Stimulated activated CD8-positive, alpha-beta memory T cell treated with anti-CD3 and anti-CD28 coated beads, Interleukin-4, amount 100 ng/mL, for 4 hours (primary cell): ENCODE measurements around the gene PACS2.
A peak's percentile ranks its signal among the peaks of the same experiment; 100 is the strongest.

Experiments used
- DNase-seq, 2 donors: peaks; one replicate each; pipeline ENCODE4 v3.0.0-alpha.2; 2020; ENCODE audit warnings: low read depth in 2 of 2, low spot score in 1 of 2

PACS2 gene

DNA sequence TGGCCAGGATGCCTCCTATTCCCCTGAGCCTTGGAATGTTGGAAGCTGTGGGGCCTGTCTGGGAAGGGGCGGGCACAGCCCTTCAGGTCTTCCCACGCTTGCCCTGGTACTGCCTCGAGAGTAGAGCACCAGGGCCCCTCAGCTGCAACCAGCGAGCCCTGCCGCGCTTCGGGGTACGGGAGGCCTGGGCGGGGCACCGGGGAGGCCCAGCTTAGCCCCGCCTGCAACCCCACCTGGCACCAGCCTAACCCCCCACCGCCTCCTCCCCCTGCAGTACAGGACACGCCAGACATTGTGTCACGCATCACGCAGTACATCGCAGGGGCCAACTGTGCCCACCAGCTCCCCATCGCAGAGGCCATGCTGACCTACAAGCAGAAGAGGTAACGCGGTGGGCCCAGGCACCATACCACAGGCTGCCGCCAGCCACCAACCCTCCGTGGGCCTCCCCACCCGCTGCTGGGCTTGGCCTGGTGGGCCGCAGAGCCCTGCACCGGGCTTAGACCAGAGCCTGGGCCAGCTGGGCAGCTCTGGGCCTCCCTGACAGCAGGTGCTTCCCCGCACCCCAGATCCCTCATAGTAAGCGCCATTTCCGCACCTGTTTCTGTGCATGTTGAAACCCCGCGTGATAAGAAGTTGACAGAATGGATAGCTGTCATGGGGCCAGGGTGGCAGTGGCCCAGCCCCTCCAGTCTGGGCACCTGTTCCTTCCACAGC lies 70.2 kb downstream of the PACS2 start:
- DNase-seq, result no peak

DNA sequence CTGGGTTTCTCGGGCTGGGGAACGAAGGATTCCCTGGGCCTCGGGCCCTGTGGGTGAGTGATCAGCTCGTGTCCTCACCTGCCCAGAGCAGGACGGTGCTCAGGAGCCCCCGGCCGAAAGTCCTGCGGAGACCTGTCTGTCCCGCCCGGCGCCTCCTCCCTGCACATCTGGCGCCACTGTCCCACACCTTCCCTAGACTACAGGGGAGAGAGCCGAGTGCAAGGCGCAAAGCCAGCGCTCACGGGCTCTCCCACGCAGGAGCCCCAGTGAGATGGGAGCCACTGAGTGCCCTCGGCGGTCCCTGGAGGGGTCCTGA lies 70.7 kb downstream of the PACS2 start:
- no peak for DNase-seq

DNA sequence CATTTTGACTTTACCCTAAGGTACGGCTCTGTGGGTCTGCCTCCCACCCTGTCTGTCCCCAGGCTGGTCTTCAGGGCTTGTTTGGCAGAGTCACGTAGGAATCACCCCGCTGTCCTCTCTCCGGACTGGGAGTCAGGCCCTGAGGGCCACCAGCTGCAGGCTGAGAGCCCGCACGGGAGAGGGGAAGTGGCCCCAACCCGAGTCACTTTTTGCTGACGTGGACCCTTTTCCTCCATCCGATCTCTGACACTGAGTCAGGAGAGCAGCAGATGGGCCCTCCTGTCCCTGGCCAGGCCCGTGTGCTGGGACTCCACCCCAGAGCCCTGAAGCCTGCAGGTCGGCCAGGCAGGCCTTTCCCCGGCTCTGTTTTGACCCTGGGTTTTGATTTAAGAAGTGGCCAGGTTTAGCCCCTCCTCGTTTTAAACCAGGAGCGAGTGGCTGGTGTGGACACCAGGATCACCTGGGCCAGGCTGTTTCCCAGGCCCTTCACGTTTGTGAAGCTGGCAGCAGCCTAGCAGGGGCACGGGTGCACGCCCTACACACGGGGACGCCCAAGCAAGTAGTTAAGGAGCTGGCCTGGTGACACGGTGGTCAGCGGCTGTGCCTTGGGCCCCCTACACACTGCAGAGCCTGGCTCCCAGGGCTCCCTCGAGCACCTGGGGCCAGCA lies 71.3 kb downstream of the PACS2 start:
- DNase-seq, result no peak

DNA sequence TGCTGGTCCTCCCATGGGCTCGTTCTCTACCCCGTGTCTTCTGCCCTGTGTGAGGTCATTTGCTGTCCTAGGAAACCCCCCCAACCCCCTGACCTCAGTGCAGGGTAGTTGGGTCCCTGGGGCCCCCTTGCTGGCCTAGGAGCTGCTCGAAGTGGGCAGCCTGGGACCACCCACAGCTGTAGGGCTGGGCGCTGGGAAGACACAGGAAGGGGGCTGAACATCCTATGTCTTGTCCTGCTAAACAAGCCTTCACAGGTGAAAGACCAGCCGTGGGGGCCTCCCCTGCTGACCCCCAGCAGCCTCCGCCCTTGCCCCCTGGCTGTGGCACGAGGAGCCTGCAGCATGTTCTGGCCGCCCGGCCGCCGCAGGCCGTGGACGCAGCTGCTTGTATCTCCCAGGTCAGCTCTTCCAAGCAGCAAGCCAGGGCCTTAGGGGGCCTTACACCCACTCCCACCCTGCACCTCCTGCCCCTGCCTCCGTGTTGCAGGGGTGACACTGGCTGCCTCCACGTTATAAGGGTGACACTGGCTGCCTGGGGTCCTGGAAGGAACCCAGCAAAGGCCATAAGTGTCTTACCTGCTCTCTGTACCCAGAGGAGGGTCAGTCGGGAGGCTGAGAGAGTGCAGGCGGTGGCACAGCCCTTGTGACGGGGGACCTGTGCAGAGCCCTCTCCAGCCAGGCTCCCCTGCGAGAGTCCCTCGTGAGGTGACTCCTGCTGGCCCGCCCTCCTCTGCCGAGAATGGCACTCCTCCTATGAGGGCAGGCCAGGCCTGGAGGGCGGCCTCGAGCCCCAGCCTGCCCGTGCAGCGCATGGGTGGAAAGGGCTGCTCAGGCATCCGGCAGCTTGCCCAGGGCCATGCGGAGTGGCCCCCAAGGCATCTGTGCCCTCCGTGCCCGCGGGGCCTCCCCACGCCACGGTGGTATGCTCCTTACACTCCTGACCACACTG lies 72.3 kb downstream of the PACS2 start:
- no peak for DNase-seq

DNA sequence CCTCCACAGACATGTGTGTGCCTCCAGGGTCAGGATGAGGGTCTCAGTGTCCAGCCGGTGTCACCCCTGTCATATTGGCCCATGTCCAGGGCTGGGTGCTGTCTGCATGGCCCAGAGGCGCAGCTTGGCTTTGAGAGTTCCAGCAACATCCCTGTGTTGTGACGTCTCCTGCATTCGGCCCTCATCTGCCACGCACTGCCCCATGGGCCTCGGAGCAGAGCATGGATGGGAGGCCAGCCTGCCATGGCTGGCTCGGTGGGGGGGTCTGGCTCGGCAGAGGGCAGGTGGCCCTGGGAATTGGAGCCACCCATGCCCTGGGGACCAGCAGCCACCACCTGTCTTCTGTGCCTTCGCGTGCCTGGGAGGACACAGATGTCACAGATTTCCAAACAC lies 73.0 kb downstream of the PACS2 start:
- DNase-seq, result no peak

DNA sequence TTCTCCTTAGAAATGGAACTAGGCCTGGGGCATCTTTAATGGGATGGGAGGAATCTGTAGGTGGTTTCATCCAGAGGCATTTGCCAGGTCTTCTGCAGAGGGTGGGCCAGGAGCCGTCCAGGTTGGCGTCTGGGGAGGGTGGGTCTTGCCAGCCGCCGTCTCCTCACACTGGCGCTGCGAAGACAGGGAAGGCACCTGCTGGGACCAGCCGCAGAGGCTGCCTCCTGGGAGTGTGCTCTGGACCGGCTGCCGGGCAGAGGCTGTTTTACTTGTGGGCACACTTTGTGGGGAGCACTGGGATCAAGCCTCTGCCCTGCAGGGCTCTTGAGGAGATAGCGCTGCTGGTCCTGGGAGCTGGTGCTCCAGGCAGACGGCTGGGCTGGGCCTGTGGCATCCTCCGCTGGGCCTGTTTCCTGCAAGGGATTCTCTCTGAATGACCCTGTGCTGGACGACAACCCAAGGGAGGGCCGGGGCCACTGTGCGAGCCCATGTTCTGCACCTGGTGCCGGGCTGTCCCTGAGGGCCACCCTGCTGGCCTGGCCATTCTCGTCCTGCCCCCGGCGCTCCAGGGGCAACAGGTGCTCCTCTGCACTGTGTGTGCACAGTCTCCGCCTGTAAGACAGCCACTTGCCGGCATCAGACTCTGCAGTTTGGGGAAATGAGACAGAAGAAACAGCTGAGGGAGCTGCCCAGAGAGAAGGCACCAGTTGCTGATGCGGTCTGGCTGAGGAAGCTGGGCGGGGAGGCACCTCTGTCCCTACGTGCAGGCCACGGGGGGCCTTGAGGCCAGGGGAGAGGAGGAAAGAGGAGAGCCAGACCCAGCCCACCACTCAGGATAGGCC lies 73.8 kb downstream of the PACS2 start:
- no peak for DNase-seq

DNA sequence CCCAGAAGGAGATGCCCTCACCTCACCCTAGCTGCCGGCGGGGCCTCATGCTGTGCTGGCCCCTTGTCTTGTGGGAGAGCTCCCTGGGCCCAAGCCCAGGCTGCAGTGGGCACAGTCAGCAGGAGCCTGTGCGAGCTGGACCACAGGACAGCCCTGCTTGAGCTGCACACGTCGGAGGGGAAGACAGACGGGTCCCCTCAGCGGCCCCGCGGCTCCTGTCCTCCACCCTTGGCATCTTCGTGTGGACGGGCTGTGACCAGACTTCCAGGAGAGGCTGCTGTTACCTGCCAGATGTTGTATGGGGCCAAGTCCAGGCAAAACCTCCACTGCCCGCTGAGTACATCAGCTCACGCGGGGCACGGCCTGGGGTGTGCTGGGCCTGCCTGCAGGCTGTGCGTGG lies 74.4 kb downstream of the PACS2 start:
- no peak for DNase-seq

DNA sequence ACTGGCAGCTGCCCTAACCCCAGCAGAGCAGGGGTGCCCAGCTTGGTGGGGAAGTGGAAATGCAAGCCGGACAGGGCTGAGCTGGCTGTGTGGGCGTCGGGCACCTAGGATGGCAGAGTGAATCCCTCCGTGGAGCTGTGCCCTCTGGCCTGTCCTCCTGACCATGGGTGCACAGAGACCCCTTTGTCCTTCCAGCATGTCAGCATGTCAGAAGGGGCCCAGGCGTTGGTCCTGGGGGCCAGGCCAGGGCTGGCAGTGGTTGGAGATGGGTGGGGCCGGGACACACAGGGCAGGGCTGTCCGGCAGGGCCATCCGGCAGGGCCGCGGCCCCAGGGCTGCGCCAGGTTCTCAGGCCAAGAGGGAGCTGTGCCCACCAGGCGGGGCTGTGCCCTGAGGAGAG lies 75.0 kb downstream of the PACS2 start:
- DNase-seq, result no peak

DNA sequence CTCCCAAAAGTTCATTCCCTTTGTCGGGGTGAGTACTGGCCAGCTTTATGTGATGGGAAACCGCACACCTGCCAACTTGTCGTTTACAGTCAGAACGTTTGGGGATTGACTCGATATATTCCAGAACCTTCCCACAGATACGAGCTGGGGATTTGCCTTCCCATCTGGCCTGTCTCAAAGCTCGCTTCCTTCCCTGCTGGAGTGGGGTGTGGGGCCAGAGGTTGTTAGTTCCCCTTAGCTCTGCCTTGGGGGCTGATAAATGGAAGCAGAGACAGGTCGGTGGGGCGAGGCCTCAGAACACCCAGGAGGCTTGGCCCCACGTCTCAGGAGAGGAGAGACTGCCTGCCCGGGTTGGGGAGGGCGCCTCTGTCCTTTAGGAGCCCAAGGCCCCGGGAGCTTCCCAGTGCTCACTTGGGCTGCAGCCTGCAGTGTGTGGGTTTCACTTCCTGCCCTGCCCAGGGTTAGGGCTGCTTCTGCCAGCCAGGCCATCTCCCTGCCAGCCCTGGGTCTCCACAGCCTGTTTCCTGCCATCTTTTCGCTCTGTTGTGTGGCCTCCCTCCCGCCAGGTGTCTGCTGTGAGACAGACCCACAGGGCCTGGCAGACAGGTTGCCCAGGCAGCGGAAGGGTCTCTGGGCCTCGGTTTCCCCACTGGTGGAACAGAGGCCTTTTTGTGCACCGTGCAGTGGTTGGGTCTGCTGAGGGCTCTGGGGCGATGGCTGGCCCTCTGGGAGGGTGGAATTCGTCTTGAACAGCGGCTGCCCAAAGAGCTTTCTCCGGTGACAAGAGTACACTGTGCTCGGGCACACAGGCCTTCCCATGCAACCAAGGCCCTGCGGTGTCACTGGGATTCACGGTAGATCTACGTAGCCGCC lies 75.7 kb downstream of the PACS2 start:
- DNase-seq, result no peak

DNA sequence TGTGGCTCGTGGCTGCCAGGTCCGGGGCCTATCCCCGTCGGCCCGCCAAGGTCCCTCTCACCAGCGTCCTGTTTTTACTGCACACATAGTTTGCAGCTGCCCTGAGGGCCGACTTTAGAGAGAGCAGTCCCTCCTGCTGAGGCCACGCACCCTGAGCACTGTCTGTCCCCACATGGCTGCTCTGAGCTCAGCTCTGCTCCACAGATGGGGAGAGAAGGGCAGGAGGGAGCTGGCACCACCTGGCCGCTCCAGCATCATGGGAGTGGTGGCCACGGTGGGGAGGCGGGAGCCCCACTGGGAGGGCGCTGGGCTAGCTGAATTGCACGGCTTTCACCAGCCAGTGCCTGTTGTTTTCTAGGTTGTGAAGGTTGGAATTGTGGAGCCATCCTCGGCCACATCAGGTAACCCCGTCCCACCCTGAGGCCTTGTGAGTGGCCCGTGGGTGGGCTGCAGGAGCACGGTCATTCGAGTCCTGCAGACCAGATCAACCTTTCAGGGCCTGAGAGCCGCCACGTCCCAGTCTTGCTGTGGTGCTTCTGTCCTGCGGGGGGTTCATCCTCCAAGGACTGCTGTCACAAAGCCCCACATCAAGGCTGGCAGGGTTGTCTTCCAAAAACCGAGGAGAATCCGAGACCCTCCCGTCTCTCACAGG lies 76.4 kb downstream of the PACS2 start:
- no peak for DNase-seq

DNA sequence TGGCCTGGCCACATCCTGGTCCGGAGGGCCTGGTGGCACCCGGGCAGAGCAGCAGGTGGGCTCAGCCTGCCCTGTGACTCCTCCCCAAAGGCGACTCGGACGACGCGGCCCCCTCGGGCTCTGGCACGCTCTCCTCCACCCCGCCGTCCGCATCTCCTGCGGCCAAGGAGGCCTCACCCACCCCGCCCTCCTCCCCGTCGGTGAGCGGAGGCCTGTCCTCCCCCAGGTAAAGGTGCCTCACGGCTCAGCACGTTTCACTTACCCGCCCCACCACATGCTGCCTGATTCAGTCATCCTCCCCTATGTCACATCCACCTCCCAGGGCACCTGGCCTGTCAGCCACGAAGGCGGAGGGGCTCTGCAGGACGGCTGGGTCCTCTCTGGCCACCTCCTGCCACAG lies 77.0 kb downstream of the PACS2 start:
- no peak for DNase-seq

DNA sequence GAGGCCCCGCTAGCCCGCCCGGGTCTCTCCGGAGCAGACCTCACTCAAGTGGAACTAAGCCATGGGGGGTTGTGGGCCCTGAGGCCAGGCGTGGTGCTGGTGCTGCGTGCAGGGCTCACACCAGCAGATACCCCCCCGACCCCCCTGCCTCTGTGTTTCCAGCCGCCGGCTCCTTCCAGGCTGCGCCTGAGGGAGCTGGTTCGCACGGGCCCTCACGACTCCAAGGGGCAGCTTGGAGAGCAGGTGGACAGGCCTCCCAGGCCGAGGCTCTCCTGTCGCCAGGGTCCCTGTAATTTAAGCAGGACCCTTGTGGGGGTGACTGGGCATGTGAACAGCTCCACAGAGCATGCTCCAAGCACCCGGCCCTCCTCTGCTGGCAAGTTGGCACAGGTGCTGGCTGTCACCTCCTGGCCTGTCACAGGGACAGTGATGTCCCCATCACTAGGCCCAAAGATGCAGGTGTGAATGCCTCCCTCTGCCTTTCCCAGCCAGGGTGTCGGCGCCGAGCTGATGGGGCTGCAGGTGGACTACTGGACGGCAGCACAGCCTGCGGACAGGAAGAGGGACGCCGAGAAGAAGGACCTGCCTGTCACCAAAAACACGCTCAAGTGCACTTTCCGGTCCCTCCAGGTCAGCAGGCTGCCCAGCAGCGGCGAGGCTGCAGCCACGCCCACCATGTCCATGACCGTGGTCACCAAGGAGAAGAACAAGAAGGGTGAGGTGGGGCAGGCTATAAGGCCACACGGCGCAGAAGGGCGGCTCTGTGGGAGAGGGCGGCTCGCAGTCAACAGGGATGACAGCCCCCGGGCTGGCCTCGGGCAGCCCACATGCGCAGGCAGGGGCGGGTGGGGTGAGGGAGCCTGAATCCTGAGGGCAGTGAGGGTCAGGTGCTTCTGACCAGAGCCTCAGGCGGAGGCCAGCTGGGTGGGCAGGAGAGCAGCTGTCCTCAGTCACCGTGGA lies 77.9 kb downstream of the PACS2 start:
- DNase-seq, result no peak

DNA sequence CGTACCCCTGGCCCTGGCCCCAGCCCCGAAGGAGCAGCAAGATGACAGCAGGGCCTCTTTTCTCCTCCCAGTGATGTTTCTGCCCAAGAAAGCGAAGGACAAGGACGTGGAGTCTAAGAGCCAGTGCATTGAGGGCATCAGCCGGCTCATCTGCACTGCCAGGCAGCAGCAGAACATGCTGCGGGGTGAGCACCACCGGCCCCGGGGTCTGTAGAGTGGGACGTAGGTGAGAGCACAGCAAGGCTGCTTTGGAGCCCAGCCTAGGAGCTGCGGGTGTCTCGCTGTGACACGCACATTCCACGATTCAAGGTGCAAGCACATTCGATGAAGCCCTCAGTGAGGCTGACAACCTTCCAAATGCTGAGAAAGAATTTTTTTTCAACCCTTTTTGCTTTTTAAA lies 78.6 kb downstream of the PACS2 start:
- DNase-seq, result no peak

DNA sequence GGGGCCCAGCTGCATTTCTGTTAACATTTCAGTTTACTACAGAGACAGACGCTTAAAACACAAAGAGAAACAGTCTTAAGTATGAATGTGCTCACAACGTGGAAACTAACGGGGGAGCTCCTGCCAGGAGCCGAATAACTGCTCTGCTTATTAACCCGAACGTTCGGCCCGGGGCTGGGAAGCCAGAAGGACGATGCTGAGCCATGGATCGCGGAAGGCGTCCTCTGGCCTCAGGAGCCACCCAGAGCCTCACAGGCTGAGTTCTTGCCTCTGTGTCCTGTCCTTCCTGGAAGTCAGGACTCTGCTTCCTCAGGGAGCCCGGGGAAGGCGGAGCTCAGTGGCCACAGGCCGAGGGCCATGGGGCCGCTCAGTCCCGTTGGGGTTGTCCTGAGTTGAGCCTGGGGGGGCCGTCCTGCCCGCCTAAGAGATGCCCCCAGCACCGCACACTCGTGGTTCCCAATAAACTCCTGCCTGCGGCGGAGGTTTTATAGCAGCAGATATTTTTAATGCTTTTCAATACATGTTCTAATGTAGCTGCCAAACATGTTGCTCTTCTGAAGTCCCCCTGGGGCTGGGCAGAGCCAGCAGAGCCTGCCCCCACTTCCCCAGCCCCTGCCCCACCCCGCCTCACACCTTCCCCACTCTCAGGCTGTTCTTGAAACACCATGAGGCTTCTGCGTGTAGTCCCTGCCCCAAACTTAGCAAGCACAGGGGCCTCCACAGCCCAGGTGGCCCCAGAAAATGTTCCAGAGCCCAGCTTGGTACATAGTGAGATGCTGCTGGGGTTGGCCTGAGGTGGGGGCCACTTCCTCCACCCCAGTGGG lies 80.4 kb downstream of the PACS2 start:
- DNase-seq, result no peak

DNA sequence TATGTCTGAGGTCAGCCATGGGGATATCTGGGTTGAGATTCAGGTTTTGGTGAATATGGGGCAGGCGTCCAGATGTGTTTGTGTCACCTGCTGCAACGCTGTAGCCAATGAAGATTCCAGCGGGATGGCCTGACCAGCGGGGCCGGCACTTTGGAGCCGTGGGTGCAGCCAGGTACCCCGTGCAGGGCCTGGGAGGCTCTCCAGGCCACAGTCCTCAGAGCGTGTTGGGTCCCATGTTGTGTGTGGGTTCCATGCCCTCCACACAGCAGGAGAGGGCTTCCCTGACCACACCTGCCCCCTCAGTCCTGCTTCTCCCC lies 80.9 kb downstream of the PACS2 start:
- DNase-seq, result no peak

DNA sequence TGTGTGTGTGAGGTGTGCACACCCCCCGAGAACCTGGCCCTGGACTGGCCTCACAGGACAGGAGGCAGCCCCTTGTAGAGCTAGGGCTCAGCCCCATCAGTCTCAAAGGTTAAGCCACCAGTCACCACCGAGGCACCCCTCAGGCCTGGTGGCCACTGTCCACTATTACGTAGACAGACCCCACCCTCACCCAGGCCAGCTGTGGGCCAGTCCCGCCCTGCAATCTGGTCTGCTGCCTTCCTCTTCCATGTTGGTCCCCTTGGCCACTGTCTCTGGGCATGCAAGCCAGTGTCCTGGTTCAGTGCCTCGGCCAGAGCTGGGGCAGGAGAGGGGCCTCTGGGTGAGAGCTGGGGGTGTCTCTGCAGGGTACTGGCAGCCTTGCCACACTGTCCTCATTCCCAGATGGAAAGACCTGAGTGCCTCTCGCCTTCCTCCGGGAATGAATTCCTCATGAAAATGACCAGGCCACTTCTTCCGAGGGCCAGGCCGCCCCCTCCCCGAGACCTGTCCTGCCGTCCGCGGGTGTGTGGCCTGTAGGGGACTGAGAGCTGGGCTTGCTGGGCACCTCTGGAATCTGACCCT lies 82.9 kb downstream of the PACS2 start:
- DNase-seq, result no peak

DNA sequence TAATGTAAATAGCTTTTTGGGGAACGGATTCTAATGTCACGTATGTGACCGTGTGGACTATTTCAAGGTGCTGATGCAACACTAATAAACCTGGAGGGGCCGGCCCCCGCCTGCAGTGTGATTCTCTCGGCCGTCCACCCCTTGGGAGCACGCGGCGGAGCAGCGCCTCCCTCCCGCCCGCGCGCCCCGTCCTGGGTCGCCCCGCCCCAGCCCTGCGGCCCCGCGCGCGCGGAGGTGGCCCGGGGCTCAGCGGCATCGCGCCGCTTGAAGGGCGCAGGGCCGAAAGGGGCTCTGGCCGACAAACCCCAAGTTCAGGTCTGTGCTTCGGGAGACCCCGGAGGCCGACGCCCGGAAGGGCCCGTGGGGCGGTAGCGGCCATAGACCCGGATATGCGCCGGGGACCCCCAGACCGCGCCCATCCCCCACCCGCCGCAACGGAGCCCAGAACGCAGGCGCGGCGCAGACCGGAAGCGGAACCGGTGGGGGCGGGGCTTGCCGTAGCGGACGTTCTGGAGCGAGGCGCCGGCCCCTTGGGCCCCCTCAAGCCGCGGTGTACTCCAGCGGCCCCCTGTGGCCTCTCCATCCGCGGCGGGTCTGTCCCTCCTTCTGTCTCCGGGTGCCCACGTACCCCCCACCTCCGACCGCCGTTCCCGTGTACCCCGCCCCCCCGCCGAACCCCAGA lies 83.6 kb downstream of the PACS2 start, which contains the start of gene TEX22:
Gene TEX22, plus strand, starts transcription at position 495 of the 682 bp plus-strand sequence. CDS start 803 bp downstream, outside the sequence.
- peak; percentile 80 to 91 for DNase-seq
